HepG2 (cell line): Measurements from ENCODE around the gene HYOU1. TPM values are rescaled to one million over a fixed set of nuclear protein-coding genes. Genes with fewer than 3 reads are reported as not detected.
A peak's percentile ranks its signal among the peaks of the same experiment; 100 is the strongest.

Source experiments
- CC2D1A ChIP-seq: sonication (generic); formaldehyde crosslinking; IDR thresholded peaks from 2 replicates; pipeline ENCODE4 v1.8.1; 2023; ENCODE audit warnings: mild to moderate bottlenecking, missing genetic modification reagents
- GTF2F1 ChIP-seq: fragments of 150-350 bp; IDR thresholded peaks from 2 replicates; pipeline ENCODE4 v1.6.1; 2014; ENCODE audit warnings: low read length
- HHEX ChIP-seq: IDR thresholded peaks from 2 replicates; pipeline ENCODE4 v1.6.1; 2016; ENCODE audit warnings: control low read depth
- HNF1B ChIP-seq: sonication (generic); formaldehyde crosslinking; IDR thresholded peaks from 2 replicates; pipeline ENCODE4 v1.5.1; 2020; ENCODE audit warnings: mild to moderate bottlenecking, moderate library complexity, missing genetic modification reagents
- KMT2A ChIP-seq: sonication (generic); formaldehyde crosslinking; IDR thresholded peaks from 2 replicates; pipeline ENCODE4 v1.4.0; 2020; ENCODE audit warnings: missing genetic modification reagents
- NFKB2 ChIP-seq: sonication (generic); formaldehyde crosslinking; IDR thresholded peaks from 2 replicates; pipeline ENCODE4 v1.4.0; 2020; ENCODE audit warnings: missing genetic modification reagents, borderline replicate concordance
- NFYC ChIP-seq: IDR thresholded peaks from 2 replicates; pipeline ENCODE4 v1.6.1; 2016; ENCODE audit warnings: missing genetic modification reagents, missing compliant biosample characterization
- PHF20 ChIP-seq: sonication (generic); formaldehyde crosslinking; IDR thresholded peaks from 2 replicates; pipeline ENCODE4 v1.5.0; 2020; ENCODE audit warnings: mild to moderate bottlenecking, missing genetic modification reagents
- RXRA ChIP-seq: sonication (generic); formaldehyde crosslinking; IDR thresholded peaks from 2 replicates; pipeline ENCODE4 v1.5.1; 2020; ENCODE audit warnings: missing genetic modification reagents
- SCMH1 ChIP-seq: sonication (generic); formaldehyde crosslinking; IDR thresholded peaks from 2 replicates; pipeline ENCODE4 v1.9.0; 2021; ENCODE audit warnings: missing genetic modification reagents, mild to moderate bottlenecking, borderline replicate concordance
- ZBTB25 ChIP-seq: IDR thresholded peaks from 2 replicates; pipeline ENCODE4 v1.6.1; 2018; ENCODE audit warnings: missing genetic modification reagents
- ZBTB43 ChIP-seq: sonication (generic); formaldehyde crosslinking; conservative IDR thresholded peaks from 2 replicates; pipeline ENCODE4 v1.4.0; 2020; ENCODE audit warnings: missing genetic modification reagents
- ZFAT ChIP-seq: sonication (generic); formaldehyde crosslinking; conservative IDR thresholded peaks from 2 replicates; pipeline ENCODE4 v1.8.1; 2023; ENCODE audit warnings: missing genetic modification reagents, inconsistent platforms
- ZNF224 ChIP-seq: sonication (generic); formaldehyde crosslinking; IDR thresholded peaks from 2 replicates; pipeline ENCODE4 v1.5.0; 2020; ENCODE audit warnings: mild to moderate bottlenecking, missing genetic modification reagents
- ZNF264 ChIP-seq: sonication (generic); formaldehyde crosslinking; IDR thresholded peaks from 2 replicates; pipeline ENCODE4 v1.4.0; 2020; ENCODE audit warnings: missing genetic modification reagents
- ZNF335 ChIP-seq: sonication (generic); formaldehyde crosslinking; IDR thresholded peaks from 2 replicates; pipeline ENCODE4 v1.4.0; 2020; ENCODE audit warnings: missing genetic modification reagents
- ZNF343 ChIP-seq: sonication (generic); formaldehyde crosslinking; IDR thresholded peaks from 2 replicates; pipeline ENCODE4 v1.4.0; 2020; ENCODE audit warnings: mild to moderate bottlenecking, missing genetic modification reagents
- ZNF367 ChIP-seq: sonication (generic); formaldehyde crosslinking; IDR thresholded peaks from 2 replicates; pipeline ENCODE4 v1.4.0; 2020; ENCODE audit warnings: missing genetic modification reagents, borderline replicate concordance
- ZNF383 ChIP-seq: sonication (generic); formaldehyde crosslinking; IDR thresholded peaks from 2 replicates; pipeline ENCODE4 v1.4.0; 2020; ENCODE audit warnings: missing genetic modification reagents, mild to moderate bottlenecking, borderline replicate concordance
- ZNF678 ChIP-seq: sonication (generic); formaldehyde crosslinking; IDR thresholded peaks from 2 replicates; pipeline ENCODE4 v1.4.0; 2020; ENCODE audit warnings: mild to moderate bottlenecking, missing genetic modification reagents
- ZNF747 ChIP-seq: sonication (generic); formaldehyde crosslinking; IDR thresholded peaks from 2 replicates; pipeline ENCODE4 v1.8.1; 2023; ENCODE audit warnings: missing genetic modification reagents, mild to moderate bottlenecking, borderline replicate concordance
- ZNF781 ChIP-seq: sonication (generic); formaldehyde crosslinking; IDR thresholded peaks from 2 replicates; pipeline ENCODE4 v1.5.1; 2020; ENCODE audit warnings: borderline replicate concordance, mild to moderate bottlenecking, missing genetic modification reagents; ENCODE audit errors: not compliant biosample characterization
- ZSCAN22 ChIP-seq: sonication (generic); formaldehyde crosslinking; IDR thresholded peaks from 2 replicates; pipeline ENCODE4 v1.4.0; 2020; ENCODE audit warnings: mild to moderate bottlenecking, missing genetic modification reagents
- ZSCAN30 ChIP-seq: sonication (generic); formaldehyde crosslinking; IDR thresholded peaks from 2 replicates; pipeline ENCODE4 v1.5.0; 2020; ENCODE audit warnings: mild to moderate bottlenecking, missing genetic modification reagents
- polyA plus RNA-seq, 8 experiments: library from polyadenylated mRNA; depleted of rRNA in 3 of 8; stranded (reverse) in 7 of 8; unstranded in 1 of 8; fragments of >200 nt; fragmentation: Illumina TruSeq in 4 of 8; extraction: Trizol in 4 of 8; gene quantifications; 2 replicates each; pipeline versions ENCODE4 v1.2.1 to v1.2.3, GENCODE V29; 2011 to 2016; ENCODE audit warnings: low read depth in 4 of 8, missing spikeins in 1 of 8, mixed read lengths in 1 of 8; ENCODE audit not compliant: insufficient read depth in 1 of 8
- total RNA-seq, 5 experiments: library from RNA; depleted of rRNA; stranded (reverse); fragments of >200 nt; fragmentation: Illumina TruSeq; extraction: Trizol; gene quantifications; 2 replicates each; pipeline ENCODE4 v1.2.3, GENCODE V29; 2016; ENCODE audit warnings: low read depth in 1 of 5
- TF ChIP-seq, protein P1 (sequence below): sonication (generic); formaldehyde crosslinking; IDR thresholded peaks from 2 replicates; pipeline ENCODE4 v1.9.0; 2021; ENCODE audit warnings: missing genetic modification reagents, mild to moderate bottlenecking, borderline replicate concordance

HYOU1 gene
- total and polyA plus RNA-seq, 2 of the 13 experiments (the other 11 are each of a cell fraction or from before 2014, with no cell fraction given) = 127 to 155 TPM

- 0 out of 2 replicates have a peak, but pooled peaks have one; percentile 37 for TF ChIP-seq RXRA (CRISPR knock-in tag)
- peak; percentile 93 for TF ChIP-seq PHF20 (CRISPR knock-in tag)
- TF ChIP-seq ZNF367 = no peak
- TF ChIP-seq HNF1B (CRISPR knock-in tag) = peak; percentile 87
- no peak for TF ChIP-seq ZNF678
- TF ChIP-seq ZNF781 (CRISPR knock-in tag) = peak; percentile 68
- no peak for TF ChIP-seq HHEX (CRISPR knock-in tag)
- TF ChIP-seq ZBTB43 = no peak; the same call in 1 of the 2 replicates
- TF ChIP-seq ZSCAN22 (CRISPR knock-in tag) = no peak
- TF ChIP-seq SCMH1 (CRISPR knock-in tag) = no peak
- TF ChIP-seq KMT2A (CRISPR knock-in tag) = peak; percentile 79
- TF ChIP-seq ZNF383 (CRISPR knock-in tag) = no peak
- 0 out of 2 replicates have a peak, but pooled peaks have one; percentile 55 for TF ChIP-seq ZNF343
- no peak; the same call in 1 of the 2 replicates for TF ChIP-seq ZBTB25 (CRISPR knock-in tag)
- TF ChIP-seq, protein P1, sequence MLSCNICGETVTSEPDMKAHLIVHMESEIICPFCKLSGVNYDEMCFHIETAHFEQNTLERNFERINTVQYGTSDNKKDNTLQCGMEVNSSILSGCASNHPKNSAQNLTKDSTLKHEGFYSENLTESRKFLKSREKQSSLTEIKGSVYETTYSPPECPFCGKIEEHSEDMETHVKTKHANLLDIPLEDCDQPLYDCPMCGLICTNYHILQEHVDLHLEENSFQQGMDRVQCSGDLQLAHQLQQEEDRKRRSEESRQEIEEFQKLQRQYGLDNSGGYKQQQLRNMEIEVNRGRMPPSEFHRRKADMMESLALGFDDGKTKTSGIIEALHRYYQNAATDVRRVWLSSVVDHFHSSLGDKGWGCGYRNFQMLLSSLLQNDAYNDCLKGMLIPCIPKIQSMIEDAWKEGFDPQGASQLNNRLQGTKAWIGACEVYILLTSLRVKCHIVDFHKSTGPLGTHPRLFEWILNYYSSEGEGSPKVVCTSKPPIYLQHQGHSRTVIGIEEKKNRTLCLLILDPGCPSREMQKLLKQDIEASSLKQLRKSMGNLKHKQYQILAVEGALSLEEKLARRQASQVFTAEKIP (CRISPR knock-in tag) = no peak
- no peak for TF ChIP-seq CC2D1A (CRISPR knock-in tag)
- TF ChIP-seq NFKB2 (CRISPR knock-in tag) = peak; percentile 59; the same call in 1 of the 2 replicates
- peak; percentile 61 for TF ChIP-seq NFYC (CRISPR knock-in tag)
- TF ChIP-seq ZSCAN30 (CRISPR knock-in tag) = no peak
- peak; percentile 19; the same call in 1 of the 2 replicates for TF ChIP-seq ZNF264 (CRISPR knock-in tag)
- TF ChIP-seq GTF2F1 = no peak; the same call in 1 of the 2 replicates
- peak; percentile 77; the same call in 1 of the 2 replicates for TF ChIP-seq ZNF747 (CRISPR knock-in tag)
- no peak for TF ChIP-seq ZFAT (CRISPR knock-in tag)
- TF ChIP-seq ZNF224 = peak; percentile 51; the same call in 1 of the 2 replicates
- TF ChIP-seq ZNF335 (CRISPR knock-in tag) = peak; percentile 87
Measured at GRCh38 chr11:119018074-119018938, 38.7 kb downstream of the HYOU1 start, which contains the start of the genes RPS25 and TRAPPC4 (continued).
